ENCODE data around the gene SWSAP1. TPM values are rescaled to one million over a fixed set of nuclear protein-coding genes. Genes with fewer than 3 reads are reported as not detected.

SWSAP1 gene
- total RNA-seq, 1 donor from 2014 or later: 4.5 TPM

DNA sequence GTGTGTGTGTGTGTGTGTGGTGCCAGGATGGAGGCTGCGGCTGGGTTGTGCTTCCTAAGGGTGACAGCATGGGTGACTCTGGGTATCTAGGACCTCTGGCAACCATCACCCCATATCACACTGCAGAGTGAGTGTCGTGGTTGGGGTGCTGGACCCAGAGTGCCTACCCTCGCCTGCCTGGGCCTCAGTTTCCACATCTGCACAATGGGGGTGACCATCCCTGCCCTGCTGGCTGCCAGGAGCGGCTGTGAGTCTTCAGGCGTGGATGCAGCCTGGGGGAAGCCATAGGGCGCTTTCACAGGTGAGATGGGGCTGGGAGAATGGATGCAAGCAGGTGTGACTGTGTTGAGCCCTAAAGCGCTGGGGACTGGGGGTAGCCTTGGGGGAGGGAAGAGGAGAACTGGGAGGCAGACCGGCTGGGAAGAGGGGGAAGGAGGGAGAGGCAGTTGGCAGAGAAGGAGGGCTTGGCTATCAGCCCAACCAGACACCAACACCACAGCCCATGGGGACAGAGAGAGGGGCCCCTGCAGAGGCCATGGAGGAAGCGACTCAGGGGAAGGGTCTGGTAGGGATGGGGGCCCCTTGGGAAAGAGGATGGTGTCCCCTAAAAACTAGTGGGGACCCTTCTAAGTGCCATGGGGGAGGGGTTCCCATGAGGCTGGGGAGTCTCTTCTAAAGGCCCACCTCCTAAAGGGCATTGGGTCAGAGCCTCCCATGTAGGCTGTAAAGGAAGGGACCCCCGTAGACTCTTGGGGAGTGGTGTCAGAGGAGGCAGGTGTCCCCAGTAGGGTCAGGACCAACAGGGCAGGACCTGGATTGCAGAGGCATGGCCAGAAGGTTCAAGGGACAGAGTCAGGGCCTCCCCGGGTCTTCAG is 17.6 kb upstream of the SWSAP1 start:
- Histone ChIP-seq H3K27ac (no peak overlapping the region), H3K9me3 (no peaks in the 10 kb centered on the region), H3K36me3 (peaks cover 18 to 21% of the 10 kb centered on the region in 2 donors), H3K4me3 (peak overlapping the region in 1 of 2 donors; percentile 85), H3K4me1 (peaks cover 3 to 10% of the 10 kb centered on the region in 2 donors), H3K27me3 (no peaks in the 10 kb centered on the region)
- intact Hi-C loops (cut with DNase I): loop anchor here (5.0 kb wide), 1 partner anchor 60 kb away; the partner anchor contains the start of gene TSPAN16
- TF ChIP-seq, protein P1, sequence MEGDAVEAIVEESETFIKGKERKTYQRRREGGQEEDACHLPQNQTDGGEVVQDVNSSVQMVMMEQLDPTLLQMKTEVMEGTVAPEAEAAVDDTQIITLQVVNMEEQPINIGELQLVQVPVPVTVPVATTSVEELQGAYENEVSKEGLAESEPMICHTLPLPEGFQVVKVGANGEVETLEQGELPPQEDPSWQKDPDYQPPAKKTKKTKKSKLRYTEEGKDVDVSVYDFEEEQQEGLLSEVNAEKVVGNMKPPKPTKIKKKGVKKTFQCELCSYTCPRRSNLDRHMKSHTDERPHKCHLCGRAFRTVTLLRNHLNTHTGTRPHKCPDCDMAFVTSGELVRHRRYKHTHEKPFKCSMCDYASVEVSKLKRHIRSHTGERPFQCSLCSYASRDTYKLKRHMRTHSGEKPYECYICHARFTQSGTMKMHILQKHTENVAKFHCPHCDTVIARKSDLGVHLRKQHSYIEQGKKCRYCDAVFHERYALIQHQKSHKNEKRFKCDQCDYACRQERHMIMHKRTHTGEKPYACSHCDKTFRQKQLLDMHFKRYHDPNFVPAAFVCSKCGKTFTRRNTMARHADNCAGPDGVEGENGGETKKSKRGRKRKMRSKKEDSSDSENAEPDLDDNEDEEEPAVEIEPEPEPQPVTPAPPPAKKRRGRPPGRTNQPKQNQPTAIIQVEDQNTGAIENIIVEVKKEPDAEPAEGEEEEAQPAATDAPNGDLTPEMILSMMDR (IDR thresholded peaks at IDR 0.05): no peak
- no peak for DNase-seq (ENCODE audit: low spot score in 2 of 2)

DNA sequence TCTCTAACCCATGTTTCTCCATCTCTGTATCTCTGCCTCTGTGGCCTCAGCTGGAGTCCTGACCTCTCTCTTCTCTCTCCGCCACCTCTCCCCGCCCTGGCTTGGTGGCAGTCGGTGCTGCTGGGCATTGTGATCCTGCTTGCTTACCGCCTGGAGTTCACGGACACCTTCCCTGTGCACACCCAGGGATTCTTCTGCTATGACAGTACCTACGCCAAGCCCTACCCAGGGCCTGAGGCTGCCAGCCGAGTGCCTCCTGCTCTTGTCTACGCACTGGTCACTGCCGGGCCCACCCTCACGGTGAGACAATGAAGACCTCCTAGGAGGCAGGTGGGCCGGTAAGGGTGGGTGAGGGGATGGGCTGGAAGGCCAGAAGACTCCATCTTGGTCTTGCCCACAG is 15.0 kb upstream of the SWSAP1 start:
- peaks cover 41 to 45% of the 10 kb centered on the region in 2 donors for H3K36me3 ChIP-seq
- intact Hi-C loops (cut with DNase I): loop anchor here (5.0 kb wide), 1 partner anchor 62 kb away; the partner anchor contains the start of gene TSPAN16
- TF ChIP-seq, protein P1 (IDR thresholded peaks at IDR 0.05): no peak
- H3K4me3 ChIP-seq: no peak overlapping the region
- no peaks in the 10 kb centered on the region for H3K27me3 ChIP-seq
- peaks cover 3 to 10% of the 10 kb centered on the region in 2 donors for H3K4me1 ChIP-seq
- no peak overlapping the region for H3K27ac ChIP-seq
- H3K9me3 ChIP-seq: no peaks in the 10 kb centered on the region
- no peak for DNase-seq (ENCODE audit: low spot score in 2 of 2)

DNA sequence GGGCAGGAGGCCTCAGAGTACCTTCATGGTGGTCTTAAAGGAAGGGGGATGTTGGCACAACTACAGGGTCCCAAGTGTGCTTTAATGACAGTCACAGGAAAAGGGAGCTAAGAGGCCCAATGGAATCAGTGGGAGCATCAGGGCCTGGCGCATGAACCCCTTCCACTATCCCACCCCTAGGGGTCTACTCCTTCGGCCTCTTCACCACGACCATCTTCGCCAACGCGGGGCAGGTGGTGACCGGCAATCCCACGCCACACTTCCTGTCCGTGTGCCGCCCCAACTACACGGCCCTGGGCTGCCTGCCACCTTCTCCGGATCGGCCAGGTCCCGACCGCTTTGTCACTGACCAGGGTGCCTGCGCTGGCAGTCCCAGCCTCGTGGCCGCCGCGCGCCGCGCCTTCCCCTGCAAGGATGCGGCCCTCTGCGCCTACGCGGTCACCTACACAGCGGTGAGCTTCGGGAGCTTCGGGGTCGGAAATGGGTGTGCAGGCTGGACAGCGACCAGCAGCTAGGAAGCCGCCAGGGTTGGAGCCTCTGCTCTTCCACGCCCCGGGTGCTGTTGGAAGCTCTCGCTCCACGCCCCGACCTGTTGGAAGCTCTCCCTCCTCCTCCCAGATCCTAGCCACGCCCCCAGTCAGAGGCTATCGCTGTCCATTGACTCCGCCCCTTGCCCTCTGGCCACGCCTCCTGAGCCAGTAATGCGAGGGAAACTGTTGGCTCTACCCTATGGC is 13.3 kb upstream of the SWSAP1 start:
- Histone ChIP-seq H3K4me3 (no peak overlapping the region), H3K27me3 (no peaks in the 10 kb centered on the region), H3K36me3 (peaks cover 52 to 54% of the 10 kb centered on the region in 2 donors), H3K9me3 (no peaks in the 10 kb centered on the region), H3K27ac (no peak overlapping the region), H3K4me1 (peaks cover 0 to 1% of the 10 kb centered on the region in 2 donors)
- intact Hi-C loops (cut with DNase I): no loop called here
- DNase-seq (ENCODE audit: low spot score in 2 of 2): no peak
- TF ChIP-seq, protein P1 (IDR thresholded peaks at IDR 0.05): no peak

DNA sequence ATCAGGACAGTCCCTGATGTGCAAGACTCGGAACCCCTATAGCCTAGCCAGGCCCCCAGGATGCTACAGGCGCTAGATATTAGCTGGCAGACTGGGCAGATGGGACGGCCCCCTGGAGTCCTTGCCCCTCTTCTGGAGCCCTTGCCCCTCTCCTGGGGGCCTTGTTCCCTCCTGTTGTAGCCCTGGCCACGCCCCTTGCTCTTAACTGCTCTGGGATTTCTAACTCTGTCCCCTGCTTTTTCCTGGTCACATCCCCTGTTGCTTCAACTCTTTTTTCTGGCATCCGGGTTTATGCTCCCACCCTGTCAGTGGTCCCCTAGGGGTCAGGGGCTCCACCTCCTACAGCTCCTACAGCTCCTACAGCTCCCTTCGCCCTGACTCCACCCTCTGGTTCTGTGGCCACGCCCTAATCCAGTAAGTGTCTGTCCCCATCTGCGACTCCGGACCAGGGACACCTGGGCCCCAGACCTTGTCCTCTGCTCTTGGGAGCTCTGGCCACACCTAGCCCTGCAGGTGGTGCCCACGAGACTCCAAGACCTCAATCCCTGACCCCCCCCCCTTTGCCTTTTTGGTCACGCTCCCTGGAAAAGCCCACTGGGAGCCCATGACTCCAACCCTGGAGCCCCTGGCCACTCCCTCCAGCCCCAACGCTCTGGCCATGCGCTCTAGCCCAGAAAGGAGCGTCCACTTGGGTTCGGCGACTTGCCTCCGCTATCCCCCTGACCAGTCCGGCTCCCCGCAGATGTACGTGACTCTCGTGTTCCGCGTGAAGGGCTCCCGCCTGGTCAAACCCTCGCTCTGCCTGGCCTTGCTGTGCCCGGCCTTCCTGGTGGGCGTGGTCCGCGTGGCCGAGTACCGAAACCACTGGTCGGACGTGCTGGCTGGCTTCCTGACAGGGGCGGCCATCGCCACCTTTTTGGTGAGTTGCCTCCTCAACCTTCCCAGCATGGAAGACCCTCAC is 12.4 kb upstream of the SWSAP1 start:
- H3K36me3 ChIP-seq: peaks cover 52 to 54% of the 10 kb centered on the region in 2 donors
- no peak overlapping the region for H3K4me3 ChIP-seq
- H3K27ac ChIP-seq: no peak overlapping the region
- TF ChIP-seq, protein P1 (IDR thresholded peaks at IDR 0.05): no peak
- H3K27me3 ChIP-seq: no peaks in the 10 kb centered on the region
- intact Hi-C loops (cut with DNase I): no loop called here
- no peak for DNase-seq (ENCODE audit: low spot score in 2 of 2)
- H3K9me3 ChIP-seq: no peaks in the 10 kb centered on the region
- no peaks in the 10 kb centered on the region for H3K4me1 ChIP-seq

DNA sequence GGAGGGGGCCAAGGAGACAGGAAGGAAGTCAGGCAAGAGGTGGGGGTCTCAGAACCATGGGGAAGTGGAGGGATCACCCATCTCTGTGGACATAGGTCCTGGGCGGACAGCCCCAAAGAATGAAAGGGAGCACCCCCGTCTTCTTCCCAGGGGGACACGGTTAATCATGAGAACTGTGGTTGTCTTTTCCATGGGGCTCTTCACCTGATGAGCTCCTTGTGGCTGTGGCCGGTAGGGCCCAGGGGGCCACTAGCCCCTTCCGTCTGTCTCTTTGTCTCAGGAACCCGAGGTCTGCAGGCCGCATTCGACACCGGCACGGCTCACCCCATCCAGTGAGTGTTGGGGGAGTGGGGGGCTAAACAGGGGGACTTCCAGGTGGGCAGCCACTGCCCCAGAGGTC is 10.6 kb upstream of the SWSAP1 start:
- Histone ChIP-seq H3K36me3 (peaks cover 49 to 52% of the 10 kb centered on the region in 2 donors), H3K9me3 (no peaks in the 10 kb centered on the region), H3K4me3 (no peak overlapping the region), H3K27me3 (no peaks in the 10 kb centered on the region), H3K27ac (no peak overlapping the region), H3K4me1 (no peaks in the 10 kb centered on the region)
- intact Hi-C loops (cut with DNase I): no loop called here
- DNase-seq (ENCODE audit: low spot score in 2 of 2): no peak
- TF ChIP-seq, protein P1 (IDR thresholded peaks at IDR 0.05): no peak
